NCI-H1694 (cell line): ENCODE measurements around the gene GALNT16.

Experiments
- DNase-seq: peaks from one replicate; lab custom pipeline; 2025; lab: John Stamatoyannopoulos, UW

GALNT16 gene

DNA sequence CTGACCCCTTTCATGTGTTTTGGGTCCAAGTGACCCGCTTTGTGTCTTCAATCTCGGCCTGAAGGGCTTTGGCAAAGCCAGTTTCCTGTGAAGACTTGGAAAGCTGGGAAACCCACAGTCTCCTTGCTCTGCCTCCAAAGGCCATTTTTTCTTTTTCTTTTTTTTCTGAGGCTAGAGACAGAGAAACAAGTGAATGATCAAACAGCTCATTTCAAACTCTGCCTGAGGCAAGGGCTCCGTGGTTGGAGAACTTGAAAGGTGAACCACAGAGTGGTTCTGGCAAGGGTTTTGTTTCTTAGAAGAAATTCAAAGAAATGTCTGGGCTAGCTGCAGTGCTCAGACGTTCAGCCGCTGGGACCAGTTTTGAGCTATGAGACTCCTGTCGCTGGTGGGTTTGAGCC lies 75.4 kb downstream of the GALNT16 start:
- DNase-seq, result no peak

DNA sequence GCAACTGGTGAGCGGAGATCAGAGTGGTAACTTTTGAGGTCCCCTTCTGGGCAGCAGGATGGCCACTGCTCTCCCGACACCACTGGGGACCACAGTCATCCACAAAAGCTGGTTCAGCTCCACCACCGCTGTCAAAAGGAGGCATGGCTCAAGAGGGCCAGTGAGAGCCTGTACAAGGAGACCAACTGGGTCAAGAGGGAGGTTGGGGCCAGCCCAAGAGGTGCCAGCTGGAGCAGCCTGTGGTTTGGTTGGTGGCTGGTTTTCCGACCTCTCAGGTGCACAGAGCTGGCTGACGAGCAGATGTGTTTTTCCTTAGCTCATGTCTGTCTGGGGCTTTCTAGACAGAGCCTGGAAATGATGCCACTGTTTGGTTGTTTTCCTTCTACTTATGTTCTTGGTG lies 78.0 kb downstream of the GALNT16 start:
- DNase-seq, result no peak

DNA sequence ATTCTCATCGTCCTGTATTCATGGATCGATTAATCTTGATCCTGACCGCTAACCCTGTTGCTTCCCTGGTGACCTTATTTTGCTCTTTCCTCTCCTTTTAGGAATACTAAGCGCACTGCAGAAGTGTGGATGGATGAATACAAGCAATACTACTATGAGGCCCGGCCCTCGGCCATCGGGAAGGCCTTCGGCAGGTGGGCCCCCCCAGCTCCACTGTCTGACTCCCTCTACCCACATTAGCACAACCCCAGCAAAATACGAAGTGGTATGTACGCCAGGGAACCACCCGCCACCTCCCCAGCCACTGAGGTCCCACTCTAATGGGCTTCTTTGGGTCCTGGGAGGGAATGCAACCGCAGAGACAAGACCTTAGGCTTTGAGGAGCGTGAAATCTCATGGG lies 79.5 kb downstream of the GALNT16 start:
- no peak for DNase-seq

DNA sequence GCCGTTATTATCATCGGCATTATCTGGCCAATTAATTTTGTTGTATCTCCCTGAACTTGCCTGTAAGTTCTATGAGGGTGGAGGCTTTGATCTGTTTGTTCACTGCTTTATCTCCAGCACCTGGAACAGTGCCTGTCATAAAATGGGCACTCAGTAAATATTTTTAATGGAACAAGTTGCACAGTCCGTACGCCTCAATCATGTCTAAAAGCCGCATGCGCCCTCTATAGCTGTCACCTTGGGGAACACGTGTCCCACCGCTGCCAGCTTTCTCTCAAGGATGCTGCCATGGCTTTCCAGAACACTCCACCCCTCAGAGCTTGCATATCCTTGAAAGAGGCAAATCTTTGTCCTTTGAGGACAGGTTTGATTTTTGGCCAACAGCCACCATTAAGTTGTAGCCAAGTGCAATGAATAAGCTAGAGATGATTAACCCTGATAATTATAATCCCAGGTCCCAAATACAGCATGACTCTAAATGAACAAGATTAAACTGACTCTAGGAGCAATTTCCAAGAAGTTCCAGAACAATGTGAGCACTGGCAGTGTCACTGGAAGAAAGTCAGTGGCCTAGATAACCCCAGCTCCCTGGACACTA lies 83.1 kb downstream of the GALNT16 start:
- no peak for DNase-seq

DNA sequence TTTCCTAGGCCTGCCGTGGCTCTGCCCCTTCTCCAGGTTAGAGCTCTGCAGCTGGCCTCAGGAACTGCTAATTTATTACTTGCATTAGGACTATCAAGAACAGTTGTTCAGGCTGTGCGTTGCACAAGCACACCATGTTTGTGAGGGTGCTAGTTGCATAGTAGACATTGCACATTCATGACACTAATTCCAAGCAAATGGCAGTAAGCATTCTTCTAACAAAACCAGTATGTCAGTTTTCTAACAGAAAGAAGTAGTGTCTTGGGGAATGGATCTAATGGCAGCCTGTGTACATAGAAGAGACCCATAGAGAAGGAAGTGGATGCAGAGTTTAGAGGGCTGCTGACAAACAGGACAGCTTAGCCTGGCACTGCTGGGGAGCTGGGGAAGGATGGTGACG lies 84.2 kb downstream of the GALNT16 start:
- DNase-seq, result no peak

DNA sequence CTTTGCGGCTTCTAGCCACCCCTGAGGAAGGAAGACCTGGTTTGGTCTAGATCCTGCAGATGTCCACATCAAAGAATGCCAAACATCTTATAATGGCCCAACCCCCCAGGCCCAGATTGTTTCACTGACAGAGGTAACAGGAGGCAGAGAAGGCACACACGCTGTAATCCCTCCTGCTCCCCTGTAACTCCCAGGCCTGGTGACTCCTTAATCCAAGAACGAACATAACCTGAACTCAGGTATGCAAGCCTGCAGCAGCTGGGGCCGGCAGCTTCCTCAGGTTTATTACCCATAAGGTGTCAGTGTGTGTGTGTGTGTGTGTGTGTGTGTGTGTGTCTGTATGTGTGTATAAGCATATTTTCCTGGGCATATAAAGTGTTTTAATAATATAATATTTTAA lies 85.4 kb downstream of the GALNT16 start:
- no peak for DNase-seq

DNA sequence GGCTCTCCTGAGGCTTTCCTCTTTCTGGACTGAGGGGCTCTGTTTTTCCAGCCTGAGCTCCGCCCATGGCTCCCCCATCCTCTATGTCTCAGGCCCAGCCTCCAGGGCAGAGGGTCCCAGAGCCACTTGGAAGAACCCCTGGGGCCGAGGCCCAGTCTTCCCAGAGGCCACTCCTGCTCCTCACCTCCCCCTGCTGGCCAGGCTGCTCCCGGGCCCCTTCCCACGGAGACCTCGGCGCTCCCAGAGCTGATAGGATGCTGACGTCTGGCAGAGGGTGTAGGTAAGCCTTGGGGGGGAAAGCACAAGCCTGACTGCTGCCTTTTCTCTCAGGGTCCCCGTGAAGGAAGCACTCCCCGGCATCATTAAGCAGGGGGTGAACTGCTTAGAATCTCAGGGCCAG lies 86.8 kb downstream of the GALNT16 start:
- DNase-seq, result peak; percentile 13

DNA sequence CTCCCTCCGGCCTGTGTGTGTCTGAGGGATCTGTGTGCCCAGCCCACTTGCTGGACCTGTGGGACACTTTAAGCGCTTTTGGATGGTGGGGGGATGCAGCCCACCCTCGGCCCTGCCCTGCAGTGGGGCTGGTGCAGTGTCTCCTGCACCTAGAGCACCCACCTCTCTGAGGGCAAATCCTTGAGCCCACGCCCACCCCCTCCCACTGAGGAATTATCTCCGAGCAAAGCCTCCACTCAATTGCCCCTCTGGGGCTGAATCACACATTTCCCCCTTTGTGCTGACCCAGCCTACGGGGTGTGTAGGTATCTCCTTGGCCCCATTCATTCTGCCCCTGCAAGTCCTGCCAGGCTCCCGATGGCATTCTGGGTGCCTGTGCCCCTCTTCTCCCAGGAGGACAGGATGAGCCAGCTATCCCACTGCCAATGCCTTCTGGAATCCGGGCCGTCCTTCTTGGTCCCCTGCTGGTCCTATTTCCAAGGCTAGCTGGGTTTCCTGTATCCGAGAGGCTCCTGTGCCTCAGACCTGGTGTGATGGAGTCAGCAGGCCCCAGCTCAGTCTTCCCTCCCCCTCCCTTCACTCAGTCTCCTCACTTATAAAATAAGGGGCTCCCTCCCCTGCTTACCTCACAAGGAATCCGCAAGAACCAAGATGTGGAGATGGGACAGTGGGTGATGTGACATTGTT lies 89.3 kb downstream of the GALNT16 start:
- DNase-seq, result no peak

DNA sequence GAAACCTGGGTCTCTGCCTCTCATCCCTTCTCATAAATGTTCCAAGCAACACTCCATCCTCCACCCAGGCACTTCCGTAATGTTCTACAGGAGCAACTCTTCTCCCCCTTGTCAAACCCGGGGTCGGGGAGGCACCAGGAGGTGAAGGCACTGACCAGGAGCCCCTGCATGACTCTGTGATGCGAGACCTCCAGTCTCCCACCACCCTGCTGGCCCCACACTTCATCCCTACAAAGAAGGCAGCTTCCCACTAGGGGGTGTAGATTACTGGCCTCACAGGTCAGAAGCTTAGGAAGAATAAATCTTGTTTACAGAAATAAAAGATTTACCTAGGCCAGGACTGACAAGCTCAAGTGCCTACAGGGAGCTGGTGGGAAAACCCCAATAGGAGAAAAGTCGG lies 90.9 kb downstream of the GALNT16 start:
- DNase-seq, result no peak

DNA sequence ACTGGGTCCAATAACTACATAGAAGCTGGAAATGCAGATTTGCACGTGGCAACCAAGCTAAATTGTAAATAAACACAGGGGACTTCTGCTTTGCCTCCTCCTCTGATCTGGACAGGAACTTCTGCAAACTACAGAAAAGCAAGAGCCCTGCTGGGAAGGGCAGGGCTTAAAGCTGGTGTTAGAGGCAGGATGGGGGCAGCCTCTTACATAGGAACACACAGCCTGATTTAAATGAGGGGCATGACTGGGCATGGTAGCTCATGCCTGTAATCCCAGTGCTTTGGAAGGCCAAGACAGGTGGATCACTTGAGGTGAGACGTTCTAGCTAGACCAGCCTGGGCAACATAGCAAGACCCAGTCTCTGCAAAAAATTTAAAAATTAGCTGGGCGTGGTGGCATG lies 91.4 kb downstream of the GALNT16 start:
- DNase-seq, result no peak

DNA sequence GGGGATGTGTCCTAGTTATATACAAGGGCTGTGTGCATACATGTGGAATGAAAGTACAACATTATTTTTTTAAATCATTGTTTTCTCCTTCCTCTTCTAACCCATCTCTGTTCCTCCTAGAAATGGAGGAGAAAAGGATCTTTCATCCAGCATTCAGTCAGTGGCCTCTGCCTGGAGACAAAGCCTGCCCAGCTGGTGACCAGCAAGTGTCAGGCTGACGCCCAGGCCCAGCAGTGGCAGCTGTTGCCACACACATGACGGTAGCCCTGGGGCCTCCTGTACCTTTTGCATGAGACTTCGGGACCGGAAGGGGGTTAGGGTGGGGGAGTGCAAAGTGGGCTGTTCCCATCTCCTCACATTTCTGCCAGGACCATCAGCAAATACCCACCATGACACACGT lies 92.0 kb downstream of the GALNT16 start:
- no peak for DNase-seq

DNA sequence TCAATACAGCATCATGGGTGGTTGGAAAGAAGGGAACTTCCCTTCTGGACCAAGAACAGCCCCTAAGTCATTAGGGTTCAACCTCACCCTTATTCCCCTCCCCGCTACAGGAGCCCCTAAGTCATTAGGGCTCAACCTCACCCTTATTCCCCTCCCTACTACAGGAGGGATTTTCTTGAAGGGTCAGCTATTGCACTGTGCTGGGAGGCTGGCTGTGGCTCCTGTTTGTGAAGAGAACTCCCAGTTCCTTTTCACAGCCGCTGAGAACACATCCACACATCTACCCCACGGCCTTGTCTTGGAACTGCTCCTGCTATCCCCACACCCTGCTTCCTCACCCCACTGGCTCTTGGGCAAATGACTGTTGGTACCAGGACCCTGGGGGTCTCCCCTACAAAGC lies 93.2 kb downstream of the GALNT16 start:
- DNase-seq, result no peak

DNA sequence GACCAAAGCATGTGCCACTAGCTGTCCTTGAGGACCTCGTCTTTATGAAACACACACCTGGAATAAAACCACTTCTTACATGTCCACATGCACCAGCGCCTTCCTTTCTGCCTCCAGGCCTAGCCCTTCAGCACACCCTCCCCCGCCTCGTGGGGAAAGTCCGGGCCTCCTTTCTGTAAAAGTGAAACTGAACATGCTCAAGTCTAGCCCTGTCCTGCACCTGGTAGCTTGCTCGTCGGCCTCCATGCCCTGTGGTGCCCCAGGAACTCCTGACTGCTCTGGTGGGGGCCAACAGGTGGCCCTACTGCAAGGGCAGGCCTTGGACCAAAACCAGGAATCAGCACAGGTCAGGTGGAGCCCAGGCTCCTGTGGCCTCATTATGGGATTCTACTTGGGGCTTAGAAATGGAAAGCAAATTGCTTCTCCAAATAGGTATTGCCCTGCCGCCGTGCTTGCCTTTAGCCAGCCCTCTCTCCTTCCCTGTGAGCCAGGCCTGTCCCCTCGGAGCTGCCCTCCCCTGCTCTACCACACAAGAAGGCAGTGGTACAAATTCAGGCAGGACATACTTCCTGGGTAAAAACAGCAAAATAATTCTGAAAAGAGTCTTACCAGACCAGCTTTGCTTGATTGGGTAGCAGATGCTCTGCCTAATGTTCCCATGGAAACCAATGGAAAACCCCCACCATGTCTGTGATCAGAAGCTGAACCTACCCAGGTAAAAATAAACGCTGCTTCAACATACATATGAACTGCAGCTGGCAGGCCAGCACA lies 94.6 kb downstream of the GALNT16 start:
- DNase-seq, result peak; percentile 29

DNA sequence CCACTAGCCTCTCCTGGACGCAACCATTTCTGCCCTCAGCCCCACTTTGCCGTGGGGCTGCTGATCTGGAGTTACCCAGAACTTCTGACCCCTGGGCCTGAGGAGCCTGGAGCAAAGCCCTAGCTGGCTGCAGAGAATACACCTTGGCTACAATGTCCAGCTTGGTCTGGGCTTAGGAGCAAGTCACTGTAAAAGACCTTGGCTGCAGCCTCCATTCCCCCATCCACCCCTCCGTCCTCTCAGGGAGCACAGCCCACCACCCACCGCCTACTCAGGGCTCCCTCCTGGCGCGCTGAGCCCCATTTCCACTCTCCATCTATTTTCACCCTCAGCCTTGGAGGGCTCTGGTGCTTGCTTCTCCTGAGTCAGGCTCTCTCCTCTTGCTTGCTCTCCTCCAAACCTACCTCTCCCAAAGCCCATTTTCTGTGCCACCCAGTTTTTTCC lies 95.2 kb downstream of the GALNT16 start:
- DNase-seq, result no peak

DNA sequence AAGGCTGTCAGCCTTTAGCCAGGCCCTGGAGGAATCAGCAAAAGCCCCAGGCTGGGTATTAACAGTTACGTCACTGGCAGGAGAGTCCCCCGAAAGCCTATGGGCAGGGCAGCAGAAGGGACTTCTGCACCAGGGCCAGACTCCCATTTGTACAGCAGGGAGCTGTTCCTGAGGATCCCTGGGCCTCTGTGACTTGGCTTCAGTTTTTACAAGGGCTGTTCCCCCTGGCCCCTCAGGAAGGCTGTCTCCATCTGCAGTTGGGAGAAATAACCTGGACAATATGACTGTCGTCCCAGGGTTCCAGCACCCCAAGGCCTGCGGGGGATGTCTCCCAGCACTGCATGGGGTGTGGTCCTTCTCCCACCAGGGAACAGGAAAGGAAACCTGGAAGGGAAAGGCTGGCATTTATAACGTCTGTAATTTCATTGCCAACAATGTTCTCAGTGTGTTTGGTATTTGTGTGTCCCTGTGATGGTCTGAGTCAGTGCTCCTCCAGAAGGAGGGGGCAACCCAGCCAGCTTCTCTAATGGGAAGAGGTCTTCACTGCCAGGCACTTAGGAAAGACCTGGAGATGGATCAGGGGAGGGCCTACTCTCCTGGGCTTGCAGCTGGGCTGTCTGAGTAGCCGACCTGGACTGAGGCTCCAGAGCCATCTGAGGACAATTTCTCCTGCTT lies 95.8 kb downstream of the GALNT16 start:
- no peak for DNase-seq

DNA sequence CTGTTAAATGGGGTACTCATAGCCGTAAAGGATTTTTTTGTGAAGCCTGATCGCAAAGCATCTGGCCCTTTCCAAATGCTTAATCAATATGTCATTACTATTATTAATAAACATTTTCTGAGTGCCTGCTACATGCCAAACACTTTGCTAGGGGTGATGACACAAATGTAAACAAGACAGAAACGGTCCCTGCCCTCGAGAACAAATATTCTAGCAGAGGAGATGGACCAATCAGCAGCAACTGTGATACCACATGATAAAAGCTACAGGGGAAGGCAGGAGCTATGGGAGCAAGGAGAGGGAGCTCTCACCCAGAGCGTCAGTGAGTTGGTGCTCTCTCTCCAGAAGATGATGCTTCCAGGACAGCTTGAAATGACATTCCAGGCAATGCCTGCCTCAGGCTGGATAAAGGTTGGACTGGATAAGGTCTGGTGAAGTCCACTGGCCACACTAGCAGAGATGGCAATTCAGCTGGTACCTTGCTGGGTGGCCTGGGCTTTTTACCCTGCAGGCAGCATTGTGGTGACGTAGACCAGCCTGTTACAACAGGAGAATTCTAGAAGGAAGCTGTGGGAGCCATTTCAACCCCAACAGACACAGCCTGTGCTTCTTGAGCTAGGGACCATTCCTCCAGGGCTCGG lies 97.1 kb downstream of the GALNT16 start:
- no peak for DNase-seq

DNA sequence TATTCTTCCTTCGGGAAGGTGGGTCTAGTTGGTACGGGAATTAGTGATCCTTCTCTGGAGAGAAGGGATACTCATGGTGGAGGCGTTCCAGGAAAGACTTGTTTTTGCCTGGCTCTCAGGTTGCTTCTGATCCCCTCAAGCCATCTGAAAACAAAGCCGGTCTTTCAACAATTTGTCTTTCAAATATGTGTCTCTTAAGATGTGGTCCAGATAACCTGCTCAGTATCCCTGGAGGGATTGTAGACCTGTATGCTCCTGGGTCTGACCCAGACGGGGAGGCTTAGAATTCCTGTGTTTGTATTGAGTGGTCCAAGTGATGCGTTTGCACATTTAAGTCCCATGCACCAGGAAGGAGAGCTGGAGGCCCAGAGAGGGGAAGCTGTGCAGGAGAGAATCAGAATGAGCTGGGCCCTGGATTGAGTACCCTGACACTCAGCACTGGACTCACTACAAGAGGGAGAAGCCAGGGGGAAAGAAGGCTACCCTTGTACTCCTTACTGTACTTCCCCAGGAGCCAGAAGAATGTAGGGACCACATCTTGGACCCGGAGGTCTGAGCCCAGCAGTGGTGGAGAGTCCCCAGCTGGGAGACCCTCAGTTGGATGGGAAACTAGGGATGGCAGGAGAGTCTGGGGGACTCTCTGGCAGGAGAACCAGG lies 97.7 kb downstream of the GALNT16 start:
- DNase-seq, result no peak

DNA sequence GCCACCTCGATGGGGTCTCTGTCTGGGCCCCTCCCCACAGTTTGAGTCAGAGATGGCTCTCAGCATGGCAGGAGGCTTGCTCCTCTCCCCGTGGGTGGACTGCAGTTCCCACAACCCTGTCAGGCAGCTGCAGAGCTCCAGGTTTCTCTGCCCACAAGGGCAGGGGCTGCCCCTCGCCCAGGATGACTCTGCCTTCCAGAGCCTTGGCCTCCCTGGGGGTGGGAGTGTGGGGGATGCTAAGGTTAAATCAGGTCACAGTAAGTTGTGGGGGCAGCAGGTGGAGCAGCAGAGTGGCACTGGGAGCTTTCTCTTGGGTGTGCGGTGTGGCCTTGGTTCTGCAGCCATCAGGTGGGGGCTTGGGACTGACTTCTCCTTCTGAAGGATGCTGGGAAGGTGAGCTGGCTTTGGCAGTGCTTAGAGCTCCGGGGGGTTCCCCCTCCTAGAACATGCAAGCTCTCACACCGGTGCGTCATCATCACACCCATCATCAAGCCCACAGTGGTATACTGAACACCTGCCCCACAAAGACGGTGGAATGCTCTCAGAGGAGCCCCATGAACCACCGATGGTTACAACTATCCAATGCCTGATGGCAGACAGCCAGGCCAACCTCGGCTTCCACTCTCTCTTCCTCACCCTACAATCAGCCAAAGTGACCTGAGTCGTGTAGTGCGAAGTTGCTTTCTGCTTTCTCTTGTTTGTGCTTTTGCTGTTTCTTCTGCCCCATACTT lies 98.4 kb downstream of the GALNT16 start:
- no peak for DNase-seq

DNA sequence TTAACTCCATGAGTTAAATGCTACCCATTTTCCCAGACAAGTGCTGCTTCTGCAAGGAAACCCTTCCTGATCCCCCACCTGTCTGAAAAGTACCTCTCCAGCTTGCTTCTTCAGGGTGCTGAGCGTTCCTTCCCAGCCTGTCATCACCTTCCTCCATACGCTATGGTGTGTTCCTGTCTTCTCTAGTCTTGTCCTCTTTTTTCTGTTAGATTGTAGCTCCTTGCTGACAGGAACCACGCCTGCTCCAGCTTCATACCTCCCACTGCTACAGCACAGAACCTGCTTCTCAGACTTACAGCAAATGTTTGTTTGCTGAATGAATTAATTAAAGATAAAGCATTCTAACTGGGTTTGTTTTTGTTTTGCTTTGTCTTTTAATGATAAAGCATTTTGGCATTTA lies 99.0 kb downstream of the GALNT16 start:
- no peak for DNase-seq

DNA sequence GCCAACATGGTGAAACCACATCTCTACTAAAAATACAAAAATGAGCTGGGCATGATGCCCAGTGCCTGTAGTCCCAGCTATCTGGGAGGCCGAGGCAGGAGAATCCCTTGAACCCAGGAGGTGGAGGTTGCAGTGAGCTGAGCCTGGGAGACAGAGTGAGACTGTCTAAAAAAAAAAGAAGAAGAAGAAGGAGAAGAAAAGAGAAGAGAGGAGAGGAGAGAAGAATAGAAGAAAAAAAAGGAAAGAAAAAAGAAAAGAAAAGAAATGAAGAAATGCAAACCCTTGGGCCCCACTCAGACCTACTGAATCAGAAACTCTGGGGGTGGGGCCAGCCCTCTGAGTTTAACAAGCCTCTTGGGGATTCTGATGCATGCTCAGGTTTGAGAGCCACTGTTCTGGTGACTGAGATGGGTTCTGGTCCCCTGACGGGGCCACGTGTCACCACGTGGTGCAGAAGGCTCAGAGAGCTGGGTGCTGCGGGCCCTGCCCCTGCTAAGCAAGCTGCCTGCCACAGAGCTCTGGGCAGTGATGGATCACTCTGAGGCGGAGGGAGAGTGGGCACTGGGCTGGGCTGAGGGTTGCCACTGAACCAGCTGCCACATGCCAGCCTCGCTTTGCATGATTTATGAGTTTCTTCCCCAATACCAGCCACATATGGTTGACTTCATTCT lies 100.6 kb downstream of the GALNT16 start:
- DNase-seq, result peak; percentile 24
